Measurements from ENCODE around the gene LTB4R2.
A peak's percentile ranks its signal among the peaks of the same experiment; 100 is the strongest.

Gene LTB4R2

DNA sequence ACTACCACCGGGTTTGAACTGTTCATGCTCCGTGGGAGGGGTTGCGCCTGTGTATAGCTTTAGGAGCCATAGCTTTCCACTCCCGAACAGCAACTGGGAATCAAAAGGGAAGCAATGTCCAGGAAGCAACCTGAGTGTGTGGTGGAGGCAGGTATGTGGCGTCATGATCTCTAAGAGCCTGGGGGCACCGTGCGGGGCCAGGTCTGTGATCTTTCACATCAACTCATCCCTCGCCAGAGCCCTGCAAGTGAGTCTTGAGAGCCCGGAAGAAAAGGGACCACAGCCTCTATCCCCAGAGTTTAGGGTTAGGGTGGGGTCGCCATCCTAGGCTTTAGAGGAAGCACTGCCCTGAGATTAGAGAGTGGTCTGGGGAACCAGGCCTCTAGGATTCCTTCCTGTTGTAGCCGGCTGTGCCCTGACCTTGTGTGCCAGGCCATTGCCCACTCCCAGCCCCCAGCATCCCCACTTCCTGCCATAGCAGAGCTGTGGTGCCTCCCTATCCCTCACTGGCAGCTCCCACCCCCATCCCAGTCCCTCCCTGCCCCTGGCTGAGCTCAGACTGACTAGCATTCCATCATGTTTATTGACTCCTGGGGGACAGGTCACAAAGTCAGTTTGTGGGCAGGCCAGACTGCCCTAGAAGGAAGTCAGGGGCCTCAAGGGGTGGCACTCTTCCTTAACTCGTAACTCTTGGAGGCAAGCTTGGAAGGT lies 25.7 kb downstream of the LTB4R2 start:
- H3K4me3 ChIP-seq (ENCODE audit: extremely low read depth, insufficient read depth, low read length, poor library complexity, severe bottlenecking) = no peak overlapping the region
- H3K27ac ChIP-seq (ENCODE audit: low read depth, low read length, severe bottlenecking) = no peak overlapping the region
- 63 to 79% methylated on average over 6 of the region's 12 CpGs for WGBS, 2 experiments (ENCODE audit: insufficient coverage in 2 of 2)
- H3K36me3 ChIP-seq (ENCODE audit: control insufficient read depth, insufficient read depth, low read length) = no peaks in the 10 kb centered on the region
- no peaks in the 10 kb centered on the region for H3K9me3 ChIP-seq (ENCODE audit: control insufficient read depth, low read length)
- peaks cover 16% of the 10 kb centered on the region for H3K4me1 ChIP-seq (ENCODE audit: control insufficient read depth, insufficient read depth, low read length, poor library complexity, severe bottlenecking)

DNA sequence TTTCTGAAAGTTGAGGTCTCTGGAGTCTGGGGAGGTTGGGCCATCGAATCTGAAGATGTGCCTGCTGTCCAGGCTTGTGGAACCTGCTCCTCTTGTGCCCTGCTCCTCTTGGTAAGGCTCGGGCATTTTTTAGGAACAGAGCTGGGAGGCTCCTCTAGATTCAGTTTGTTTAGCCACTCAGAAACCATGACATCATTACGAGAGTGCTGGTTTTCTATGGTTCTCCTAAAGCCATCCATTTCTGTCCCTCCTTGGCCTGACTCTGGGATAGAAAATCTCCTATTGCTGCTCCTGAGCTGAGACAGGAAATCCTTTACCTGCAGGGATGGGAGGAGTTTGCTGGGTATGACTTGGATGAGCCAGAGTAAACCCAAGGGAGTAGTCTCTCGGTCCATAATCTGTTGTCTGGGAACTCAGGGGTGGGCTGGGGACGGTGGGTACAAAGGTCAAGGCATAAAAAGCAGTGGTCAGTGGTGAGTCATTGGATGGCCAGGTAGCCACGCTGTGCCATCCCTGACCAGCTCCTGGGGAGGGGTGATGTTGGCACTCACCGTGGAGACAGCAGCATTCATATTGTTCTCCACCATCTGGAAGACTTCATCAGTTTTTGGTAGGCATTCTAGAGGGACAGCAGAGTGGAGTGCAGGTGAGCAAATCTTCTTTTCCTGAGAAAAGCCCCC lies 27.3 kb downstream of the LTB4R2 start:
- Histone ChIP-seq H3K4me1 (ENCODE audit: control insufficient read depth, insufficient read depth, low read length, poor library complexity, severe bottlenecking) (peaks cover 13% of the 10 kb centered on the region), H3K36me3 (ENCODE audit: control insufficient read depth, insufficient read depth, low read length) (no peaks in the 10 kb centered on the region), H3K4me3 (ENCODE audit: extremely low read depth, insufficient read depth, low read length, poor library complexity, severe bottlenecking) (no peak overlapping the region), H3K9me3 (ENCODE audit: control insufficient read depth, low read length) (no peaks in the 10 kb centered on the region), H3K27ac (ENCODE audit: low read depth, low read length, severe bottlenecking) (no peak overlapping the region)
- WGBS, 2 experiments (ENCODE audit: insufficient coverage in 2 of 2) = 84 to 88% methylated on average over 5 of the region's 7 CpGs

GRCh38 chr14:24337824-24338175 lies 27.9 kb downstream of the LTB4R2 start:
- Histone ChIP-seq H3K9me3 (ENCODE audit: control insufficient read depth, low read length) (no peaks in the 10 kb centered on the region), H3K27ac (ENCODE audit: low read depth, low read length, severe bottlenecking) (no peak overlapping the region), H3K36me3 (ENCODE audit: control insufficient read depth, insufficient read depth, low read length) (no peaks in the 10 kb centered on the region), H3K4me1 (ENCODE audit: control insufficient read depth, insufficient read depth, low read length, poor library complexity, severe bottlenecking) (peaks cover 8% of the 10 kb centered on the region), H3K4me3 (ENCODE audit: extremely low read depth, insufficient read depth, low read length, poor library complexity, severe bottlenecking) (no peak overlapping the region)
- WGBS, 2 experiments (ENCODE audit: insufficient coverage in 2 of 2) = 69 to 81% methylated on average over 6 to 8 of the region's 8 CpGs

GRCh38 chr14:24338843-24339242 lies 28.9 kb downstream of the LTB4R2 start:
- no peak overlapping the region for H3K27ac ChIP-seq (ENCODE audit: low read depth, low read length, severe bottlenecking)
- no peaks in the 10 kb centered on the region for H3K9me3 ChIP-seq (ENCODE audit: control insufficient read depth, low read length)
- H3K36me3 ChIP-seq (ENCODE audit: control insufficient read depth, insufficient read depth, low read length) = no peaks in the 10 kb centered on the region
- no peak overlapping the region for H3K4me3 ChIP-seq (ENCODE audit: extremely low read depth, insufficient read depth, low read length, poor library complexity, severe bottlenecking)
- WGBS, 2 experiments (ENCODE audit: insufficient coverage in 2 of 2) = 77% methylated on average over 14 of the region's 14 CpGs
- H3K4me1 ChIP-seq (ENCODE audit: control insufficient read depth, insufficient read depth, low read length, poor library complexity, severe bottlenecking) = peaks cover 5% of the 10 kb centered on the region

GRCh38 chr14:24339284-24340151 lies 29.6 kb downstream of the LTB4R2 start, which contains the start of gene RIPK3:
Gene RIPK3 (minus strand): TSS chr14:24339991. CDS start chr14:24339826, 165 bp downstream.
- peaks cover 5% of the 10 kb centered on the region for H3K4me1 ChIP-seq (ENCODE audit: control insufficient read depth, insufficient read depth, low read length, poor library complexity, severe bottlenecking)
- no peak within 1 kb of the TSS for H3K27ac ChIP-seq (ENCODE audit: low read depth, low read length, severe bottlenecking)
- peak within 1 kb of the TSS; percentile 29 for H3K4me3 ChIP-seq (ENCODE audit: extremely low read depth, insufficient read depth, low read length, poor library complexity, severe bottlenecking)
- WGBS, 2 experiments (ENCODE audit: insufficient coverage in 2 of 2) = 14 to 16% methylated on average over 24 to 28 of the region's 51 CpGs
- H3K36me3 ChIP-seq (ENCODE audit: control insufficient read depth, insufficient read depth, low read length) = no peaks in the 10 kb centered on the region
- no peaks in the 10 kb centered on the region for H3K9me3 ChIP-seq (ENCODE audit: control insufficient read depth, low read length)

GRCh38 chr14:24340606-24341005 lies 30.7 kb downstream of the LTB4R2 start:
- Histone ChIP-seq H3K9me3 (ENCODE audit: control insufficient read depth, low read length) (no peaks in the 10 kb centered on the region), H3K36me3 (ENCODE audit: control insufficient read depth, insufficient read depth, low read length) (no peaks in the 10 kb centered on the region), H3K4me1 (ENCODE audit: control insufficient read depth, insufficient read depth, low read length, poor library complexity, severe bottlenecking) (peaks cover 2% of the 10 kb centered on the region), H3K27ac (ENCODE audit: low read depth, low read length, severe bottlenecking) (no peak overlapping the region), H3K4me3 (ENCODE audit: extremely low read depth, insufficient read depth, low read length, poor library complexity, severe bottlenecking) (no peak overlapping the region)
- 57 to 100% methylated on average over 1 of the region's 1 CpG for WGBS, 2 experiments (ENCODE audit: insufficient coverage in 2 of 2)

- 100% methylated on average over 1 of the region's 4 CpGs for WGBS, 2 experiments (ENCODE audit: insufficient coverage in 2 of 2)
- no peak overlapping the region for H3K27ac ChIP-seq (ENCODE audit: low read depth, low read length, severe bottlenecking)
- no peaks in the 10 kb centered on the region for H3K9me3 ChIP-seq (ENCODE audit: control insufficient read depth, low read length)
- H3K4me3 ChIP-seq (ENCODE audit: extremely low read depth, insufficient read depth, low read length, poor library complexity, severe bottlenecking) = no peak overlapping the region
- no peaks in the 10 kb centered on the region for H3K36me3 ChIP-seq (ENCODE audit: control insufficient read depth, insufficient read depth, low read length)
- no peaks in the 10 kb centered on the region for H3K4me1 ChIP-seq (ENCODE audit: control insufficient read depth, insufficient read depth, low read length, poor library complexity, severe bottlenecking)
Observed at GRCh38 chr14:24342889-24343288, 32.9 kb downstream of the LTB4R2 start.

- 78 to 80% methylated on average over 2 to 5 of the region's 7 CpGs for WGBS, 2 experiments (ENCODE audit: insufficient coverage in 2 of 2)
Observed at GRCh38 chr14:24343795-24344660, 34.1 kb downstream of the LTB4R2 start.

GRCh38 chr14:24347134-24347533 lies 37.2 kb downstream of the LTB4R2 start:
- no peak overlapping the region for H3K27ac ChIP-seq (ENCODE audit: low read depth, low read length, severe bottlenecking)
- WGBS, 2 experiments (ENCODE audit: insufficient coverage in 2 of 2) = 50 to 67% methylated on average over 1 of the region's 1 CpG
- H3K4me1 ChIP-seq (ENCODE audit: control insufficient read depth, insufficient read depth, low read length, poor library complexity, severe bottlenecking) = no peaks in the 10 kb centered on the region
- no peaks in the 10 kb centered on the region for H3K9me3 ChIP-seq (ENCODE audit: control insufficient read depth, low read length)
- H3K36me3 ChIP-seq (ENCODE audit: control insufficient read depth, insufficient read depth, low read length) = no peaks in the 10 kb centered on the region
- H3K4me3 ChIP-seq (ENCODE audit: extremely low read depth, insufficient read depth, low read length, poor library complexity, severe bottlenecking) = no peak overlapping the region

More at GRCh38 chr14:24343795-24344660, 34.1 kb downstream of the LTB4R2 start:
- no peaks in the 10 kb centered on the region for H3K9me3 ChIP-seq (ENCODE audit: control insufficient read depth, low read length)
- no peaks in the 10 kb centered on the region for H3K36me3 ChIP-seq (ENCODE audit: control insufficient read depth, insufficient read depth, low read length)
- no peak overlapping the region for H3K4me3 ChIP-seq (ENCODE audit: extremely low read depth, insufficient read depth, low read length, poor library complexity, severe bottlenecking)
- no peak overlapping the region for H3K27ac ChIP-seq (ENCODE audit: low read depth, low read length, severe bottlenecking)
- no peaks in the 10 kb centered on the region for H3K4me1 ChIP-seq (ENCODE audit: control insufficient read depth, insufficient read depth, low read length, poor library complexity, severe bottlenecking)

DNA sequence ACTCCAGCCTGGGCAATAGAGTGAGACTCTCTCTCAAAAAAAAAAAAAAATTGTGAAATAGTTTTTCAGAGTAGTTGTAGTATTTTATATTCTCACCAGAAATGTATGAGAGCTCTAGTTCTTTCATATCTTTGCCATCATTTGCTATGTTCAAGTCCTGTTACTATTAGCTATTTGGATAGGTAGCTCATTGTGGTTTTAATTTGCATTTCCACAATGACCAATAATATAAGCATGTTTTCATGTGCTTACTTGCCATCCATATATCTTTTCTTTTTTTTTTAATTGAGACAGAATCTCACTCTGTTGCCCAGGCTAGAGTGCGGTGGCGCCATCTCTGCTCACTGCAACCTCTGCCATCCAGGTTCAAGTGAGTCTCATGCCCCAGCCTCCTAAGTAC lies 38.2 kb downstream of the LTB4R2 start:
- Histone ChIP-seq H3K4me3 (ENCODE audit: extremely low read depth, insufficient read depth, low read length, poor library complexity, severe bottlenecking) (no peak overlapping the region), H3K9me3 (ENCODE audit: control insufficient read depth, low read length) (no peaks in the 10 kb centered on the region), H3K27ac (ENCODE audit: low read depth, low read length, severe bottlenecking) (no peak overlapping the region), H3K4me1 (ENCODE audit: control insufficient read depth, insufficient read depth, low read length, poor library complexity, severe bottlenecking) (no peaks in the 10 kb centered on the region), H3K36me3 (ENCODE audit: control insufficient read depth, insufficient read depth, low read length) (no peaks in the 10 kb centered on the region)
- 94 to 100% methylated on average over 2 of the region's 2 CpGs for WGBS, 2 experiments (ENCODE audit: insufficient coverage in 2 of 2)
